GM19324 (cell line): ENCODE data around the gene MYO1E.
A peak's percentile ranks its signal among the peaks of the same experiment; 100 is the strongest.

ENCODE experiments used
- ATAC-seq: cut with Tn5 transposase; IDR thresholded peaks from one replicate; pipeline ENCODE4 v1.9.1; 2021; ENCODE audit warnings: mild to moderate bottlenecking, moderate library complexity; ENCODE audit not compliant: unreplicated experiment, low FRiP score

The MYO1E gene

DNA sequence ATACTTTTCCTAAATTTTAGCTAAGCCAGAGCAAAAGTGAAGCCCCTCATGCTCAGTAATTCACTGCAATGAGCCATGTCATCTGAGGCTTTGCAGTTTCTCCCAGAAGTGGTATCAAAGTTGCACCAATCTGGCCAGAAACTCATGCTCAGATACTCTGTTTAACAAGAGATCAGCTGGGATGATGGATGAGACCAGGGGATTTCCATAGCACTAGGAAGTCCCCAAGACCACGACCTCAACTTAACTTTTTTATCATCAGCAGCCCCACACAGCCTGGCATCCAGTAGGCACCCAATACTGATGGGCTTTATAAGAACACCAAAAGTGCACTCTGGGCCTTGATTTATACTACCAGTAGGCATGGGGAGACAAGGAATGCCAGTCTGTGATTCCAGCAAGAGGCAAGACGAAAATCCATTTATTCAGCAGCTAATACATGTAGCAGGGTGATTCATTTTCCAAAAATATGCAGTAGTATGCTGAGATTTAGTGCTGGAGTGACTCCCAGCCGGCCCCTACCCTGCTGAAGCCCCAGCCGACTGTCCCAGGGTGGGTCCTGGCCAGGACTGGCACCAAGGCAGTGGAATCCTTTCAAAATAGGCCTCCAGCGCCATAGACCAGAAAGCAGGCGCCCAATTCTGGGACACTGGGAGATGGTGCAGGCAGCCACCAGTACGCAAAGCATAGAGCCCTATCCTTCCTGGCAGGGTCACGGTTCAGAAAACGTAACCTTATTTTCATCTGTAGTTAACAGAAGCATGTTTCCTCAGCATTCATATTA lies 166.6 kb downstream of the MYO1E start:
- no peak for ATAC-seq

DNA sequence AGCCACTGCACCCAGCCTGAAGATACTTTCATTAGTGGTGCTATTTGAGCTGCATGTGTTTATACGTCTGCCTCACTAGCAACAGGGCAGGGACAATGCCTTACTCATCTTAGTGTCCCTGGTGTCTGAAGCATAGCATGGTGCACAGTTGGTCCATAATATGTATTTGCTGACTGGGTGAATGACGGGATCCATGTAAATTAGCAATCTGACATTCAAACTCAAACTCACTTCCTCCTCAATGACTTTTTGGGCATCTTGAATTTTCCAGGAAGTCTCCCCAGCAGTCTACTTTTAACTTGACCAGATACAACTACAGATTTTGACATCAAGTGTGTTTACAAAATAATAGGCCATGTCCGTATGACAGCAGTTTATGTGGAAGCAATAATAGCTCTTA lies 169.0 kb downstream of the MYO1E start:
- no peak for ATAC-seq

DNA sequence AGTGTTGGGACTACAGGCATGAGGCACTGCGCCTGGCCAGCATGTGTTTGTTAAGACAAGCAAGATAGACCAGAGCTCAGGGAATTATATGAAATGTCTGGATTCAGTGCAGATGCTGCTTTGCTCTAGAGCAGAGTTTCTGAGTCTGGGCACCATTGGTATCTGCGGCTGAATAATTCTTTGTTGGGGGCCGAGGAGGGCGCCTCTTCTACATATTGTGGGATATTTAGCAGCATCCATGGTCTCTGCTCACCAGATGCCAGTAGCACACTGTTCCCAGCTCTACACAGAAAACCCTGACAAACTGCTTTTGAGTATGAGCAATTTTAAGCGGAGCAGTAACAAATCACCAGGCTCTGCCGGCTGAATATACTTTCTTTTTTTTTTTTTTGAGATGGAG lies 169.7 kb downstream of the MYO1E start:
- no peak for ATAC-seq

DNA sequence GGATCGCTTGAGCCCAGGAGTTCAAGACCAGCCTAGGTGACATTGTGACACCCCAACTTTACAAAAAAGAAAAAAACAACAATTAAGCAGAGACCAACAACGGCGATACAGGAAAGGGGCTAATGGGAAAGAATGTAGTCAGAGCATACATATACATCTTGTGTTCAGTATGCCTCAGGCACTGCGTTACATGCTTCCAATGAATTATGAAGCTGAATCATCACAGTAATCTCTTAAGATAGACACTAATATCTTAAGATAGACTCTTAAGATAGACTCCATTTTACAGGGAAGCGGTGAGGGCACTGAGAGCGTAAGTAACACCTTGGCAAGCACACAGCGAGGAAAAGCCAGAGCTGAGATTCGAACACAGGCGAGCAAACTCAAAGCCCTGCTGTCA lies 172.1 kb downstream of the MYO1E start:
- no peak for ATAC-seq

GRCh38 chr15:59199626-59200465 lies 172.8 kb downstream of the MYO1E start:
- no peak for ATAC-seq

DNA sequence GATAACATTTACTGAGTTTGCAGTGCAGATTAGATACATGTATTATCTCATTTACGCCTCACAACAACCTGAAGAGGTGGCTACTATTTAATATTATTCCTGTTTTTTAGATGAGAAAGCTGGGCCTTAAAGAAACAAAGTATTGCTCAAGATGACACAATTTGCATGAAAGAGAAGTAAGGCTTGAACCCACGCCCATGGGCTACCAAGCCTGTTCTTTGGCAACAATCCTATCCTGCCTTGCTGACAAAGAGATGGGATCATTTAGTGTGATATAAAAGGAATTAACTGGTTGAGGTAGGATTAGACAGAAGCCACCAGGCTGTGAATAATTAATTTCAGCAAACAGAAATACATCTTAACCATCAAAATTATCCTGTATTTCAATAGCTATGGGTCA lies 175.2 kb downstream of the MYO1E start:
- ATAC-seq, result no peak

GRCh38 chr15:59196416-59196815 lies 176.3 kb downstream of the MYO1E start:
- ATAC-seq, result no peak

DNA sequence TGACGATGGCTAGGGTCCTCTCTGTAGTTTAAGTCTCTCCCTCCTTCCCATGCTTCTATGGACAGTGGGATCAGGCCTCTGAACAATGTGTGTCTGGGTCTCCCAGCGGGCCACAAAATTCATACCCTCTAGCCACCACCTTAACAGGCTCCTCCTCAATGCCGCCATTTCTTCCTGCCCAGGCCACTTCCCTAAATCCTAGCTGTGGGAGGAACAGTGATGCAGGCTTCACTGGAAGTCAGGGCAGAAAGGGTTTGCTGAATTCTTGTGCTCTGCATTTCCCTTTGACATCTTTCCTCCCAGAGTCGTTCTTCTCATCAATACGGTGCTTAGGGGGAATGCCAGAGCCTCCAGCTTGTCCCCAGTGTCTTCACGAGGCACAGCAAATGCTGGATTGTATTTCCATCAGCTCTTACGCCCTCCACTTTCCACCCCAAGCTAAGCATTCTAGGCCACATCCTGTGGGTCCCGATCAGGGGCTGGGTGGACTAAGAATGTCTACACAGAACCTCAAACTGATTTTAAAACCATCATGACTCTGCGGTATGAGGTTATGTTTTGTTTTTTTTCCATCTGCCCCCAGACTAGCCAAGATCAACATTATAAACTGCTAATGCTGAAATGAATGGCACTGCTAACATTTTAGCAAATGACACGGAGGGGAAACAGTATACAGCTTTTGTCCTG lies 177.9 kb downstream of the MYO1E start:
- ATAC-seq, result no peak

DNA sequence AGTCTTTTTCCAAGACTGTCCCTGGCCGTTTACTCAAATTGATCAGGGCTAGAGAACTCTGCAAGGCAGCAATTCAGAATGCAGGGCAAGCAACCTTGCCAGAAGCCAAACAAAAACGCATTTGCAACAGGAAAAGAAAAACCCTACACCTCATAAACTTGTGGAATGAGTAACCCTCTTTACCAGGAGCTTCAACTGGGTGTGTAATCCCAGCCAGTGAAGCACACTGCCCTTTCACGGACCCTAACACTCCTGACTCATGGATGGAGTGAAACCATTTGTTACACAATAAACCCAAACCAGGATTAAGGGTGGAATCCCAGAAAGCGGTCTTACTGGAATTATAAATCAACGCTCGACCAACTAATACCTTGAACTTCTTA lies 180.8 kb downstream of the MYO1E start:
- no peak for ATAC-seq

DNA sequence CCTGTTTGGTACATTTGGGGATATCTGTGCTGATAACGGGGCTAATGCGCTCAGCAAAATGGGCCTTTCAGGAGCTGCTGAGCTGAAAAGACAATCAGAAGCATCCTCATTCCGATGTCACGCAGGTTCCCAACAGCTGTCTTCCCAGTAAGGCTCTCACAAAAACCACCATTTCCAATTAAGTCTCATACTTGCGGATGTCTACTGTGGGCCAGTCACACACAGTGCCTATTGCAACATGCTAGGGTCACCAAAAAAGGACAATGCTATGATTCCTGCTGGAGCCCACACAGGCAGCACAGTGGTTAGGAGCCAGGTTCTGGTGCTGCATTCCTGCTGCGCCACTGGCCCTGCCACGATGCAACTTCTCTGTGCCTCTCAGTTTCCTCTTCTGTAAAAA lies 182.4 kb downstream of the MYO1E start:
- ATAC-seq, result no peak

DNA sequence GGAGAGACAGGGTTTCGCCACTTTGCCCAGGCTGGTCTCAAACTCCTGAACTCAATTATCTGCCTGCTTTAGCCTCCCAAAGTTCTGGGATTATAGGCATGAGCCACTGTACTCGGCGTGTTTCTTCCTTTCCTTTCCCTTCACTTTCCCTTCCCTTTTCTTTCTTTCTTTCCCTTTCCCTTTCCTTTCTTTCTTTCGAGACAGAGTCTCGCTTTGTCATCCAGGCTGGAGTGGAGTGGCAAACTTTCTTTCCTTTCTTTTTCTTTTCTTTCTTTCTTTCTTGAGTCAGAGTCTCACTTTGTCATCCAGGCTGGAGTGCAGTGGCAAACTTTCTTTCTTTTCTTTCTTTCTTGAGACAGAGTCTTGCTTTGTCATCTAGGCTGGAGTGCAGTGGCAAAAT lies 183.4 kb downstream of the MYO1E start:
- ATAC-seq, result no peak

DNA sequence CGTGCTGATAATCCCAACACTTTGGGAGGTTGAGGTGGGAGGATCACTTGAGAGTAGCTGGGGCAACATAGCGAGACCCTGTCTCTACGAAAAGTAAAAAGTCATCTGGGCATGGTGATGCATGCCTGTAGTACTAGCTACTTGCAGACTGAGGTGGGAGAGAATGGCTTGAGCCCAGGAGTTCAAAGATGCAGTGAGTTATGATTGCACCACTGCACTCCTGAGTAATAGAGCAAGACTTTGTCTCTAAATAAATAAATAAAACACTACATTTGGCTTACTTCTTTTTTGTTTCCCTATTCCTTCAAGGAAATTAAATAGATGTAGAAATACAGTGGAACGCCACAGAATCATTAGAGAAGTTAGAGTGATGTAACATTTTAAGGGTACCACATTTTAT lies 186.2 kb downstream of the MYO1E start:
- ATAC-seq, result no peak

DNA sequence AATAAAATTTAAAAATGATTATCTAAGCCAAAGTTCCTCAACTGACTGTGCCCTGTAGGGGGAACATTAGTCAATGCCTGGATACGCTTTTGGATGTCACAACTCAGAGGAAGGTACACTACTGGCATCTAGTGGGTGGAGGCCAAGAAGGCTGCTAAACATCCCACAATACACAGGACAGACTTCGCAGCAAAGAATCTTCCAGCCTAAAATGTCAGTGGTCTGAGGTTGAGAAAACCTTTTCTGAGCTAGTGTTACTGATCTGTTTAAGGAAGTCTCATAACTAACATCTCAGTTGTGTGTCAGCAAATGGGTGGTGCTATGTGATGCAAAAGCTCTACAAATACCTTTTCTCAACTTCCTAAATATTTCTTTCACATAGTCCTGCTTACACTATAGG lies 186.9 kb downstream of the MYO1E start:
- ATAC-seq, result no peak

GRCh38 chr15:59180945-59181600 lies 191.6 kb downstream of the MYO1E start:
- ATAC-seq, result no peak

DNA sequence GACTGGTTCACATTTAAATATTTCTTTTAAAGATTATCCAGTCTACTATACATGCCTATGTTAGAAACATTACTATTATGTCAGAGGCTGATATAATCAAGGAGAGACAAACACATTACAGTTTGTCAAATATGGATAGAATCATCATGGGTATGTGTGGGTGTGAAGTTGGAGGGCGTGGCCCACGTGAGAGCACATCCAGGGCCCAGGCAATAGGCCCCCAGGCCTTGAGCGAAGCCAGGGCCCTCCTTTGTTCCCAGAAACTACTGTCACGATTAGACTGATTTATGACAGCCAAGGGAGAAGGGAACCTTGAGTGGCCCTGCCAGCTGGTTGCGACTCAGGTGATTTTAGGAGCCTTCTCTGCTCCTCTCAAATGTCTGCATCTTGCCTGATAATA lies 193.0 kb downstream of the MYO1E start:
- no peak for ATAC-seq

GRCh38 chr15:59178151-59178695 lies 194.4 kb downstream of the MYO1E start:
- no peak for ATAC-seq

GRCh38 chr15:59177317-59177660 lies 195.4 kb downstream of the MYO1E start:
- no peak for ATAC-seq

DNA sequence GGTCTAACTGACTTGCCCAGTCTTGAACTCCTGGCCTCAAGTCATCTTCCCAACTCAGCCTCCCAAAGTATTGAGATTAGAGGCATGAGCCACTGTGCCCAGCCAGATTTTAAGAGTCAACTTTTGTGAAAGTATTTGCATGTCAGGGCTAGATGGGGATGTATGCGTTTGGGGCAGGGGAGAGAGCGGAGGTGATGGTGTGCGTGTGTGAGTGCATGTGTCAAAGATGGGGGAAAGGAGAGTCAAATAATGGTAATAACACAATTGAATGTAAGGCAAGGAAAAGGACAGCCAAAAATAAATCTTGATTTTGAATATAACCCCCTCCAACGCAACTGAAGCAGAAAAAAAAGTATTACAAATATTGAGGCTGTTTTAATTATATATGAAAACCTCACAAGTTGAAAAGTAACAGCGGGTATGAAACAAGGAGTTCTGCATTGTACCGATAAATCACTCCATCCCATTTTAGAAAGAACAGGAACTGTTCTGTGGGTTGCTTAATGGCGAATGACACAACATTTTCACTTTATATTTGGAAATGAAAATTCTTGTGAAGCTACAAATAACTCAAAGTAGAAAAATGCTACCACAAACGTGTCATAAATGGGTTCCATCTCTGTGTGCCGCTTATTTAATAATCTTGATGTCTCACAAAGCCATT lies 195.9 kb downstream of the MYO1E start:
- no peak for ATAC-seq

DNA sequence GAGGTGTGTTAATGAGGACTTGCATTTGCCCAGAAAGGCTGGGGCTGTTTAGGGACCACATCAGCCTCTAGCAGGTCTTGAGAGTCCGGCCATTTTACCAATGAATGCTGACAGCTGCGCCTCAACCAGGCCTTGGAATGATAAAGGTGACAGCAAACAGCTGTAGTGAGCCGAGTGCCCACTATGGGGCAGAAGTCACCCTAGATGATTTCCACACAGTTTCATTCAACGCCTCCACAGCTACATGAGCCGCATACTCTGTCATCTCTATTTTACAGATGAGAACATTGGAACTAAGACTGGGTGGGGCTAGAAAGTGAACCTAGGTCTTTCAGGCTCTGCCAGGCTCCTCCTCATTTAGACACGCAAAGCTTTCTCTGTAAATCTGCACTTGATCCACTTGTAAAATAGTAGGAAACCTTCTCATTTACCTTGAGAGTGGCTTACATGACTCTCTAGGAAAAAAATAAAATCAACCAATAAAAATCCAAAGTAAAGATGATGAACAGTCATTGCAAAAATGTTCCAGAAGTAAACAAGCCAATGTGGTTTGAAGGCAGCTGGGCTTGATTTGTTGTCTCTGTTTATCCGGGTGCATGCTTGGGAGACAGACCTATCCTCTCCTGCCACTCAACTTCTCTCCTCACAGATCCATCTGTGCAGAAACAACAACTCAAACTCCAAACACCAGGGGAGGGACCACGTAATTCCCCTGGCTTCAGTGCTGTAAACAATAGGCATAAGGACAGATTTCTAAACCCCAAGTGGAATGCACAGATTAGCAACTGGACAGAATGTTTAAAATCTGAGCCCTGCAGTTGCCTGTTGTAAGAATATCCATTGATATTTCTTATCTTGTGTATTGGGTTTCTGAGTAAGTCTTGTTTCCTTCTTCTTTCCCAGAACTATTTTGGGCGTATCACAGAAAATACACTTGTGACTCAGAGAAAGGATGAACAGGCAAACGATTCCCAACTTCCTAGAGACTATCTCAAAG lies 197.5 kb downstream of the MYO1E start:
- ATAC-seq, result peak; percentile 58
